BLaER1 (cell line): Measurements from ENCODE around the gene NCL.
"Not testable (repeated sequence)": the region's sequence is repeated elsewhere in the genome, so short reads cannot be mapped to it uniquely, and the experiment has no call there.

ENCODE experiments used
- H3K27ac ChIP-seq: shearing (Covaris generic); formaldehyde crosslinking; 2 replicates; pipeline ENCODE4 v1.8.1; 2022
- H3K27me3 ChIP-seq: shearing (Covaris generic); formaldehyde crosslinking; 2 replicates; pipeline ENCODE4 v1.8.1; 2022
- H3K36me3 ChIP-seq: shearing (Covaris generic); formaldehyde crosslinking; 2 replicates; pipeline ENCODE4 v1.8.1; 2022
- H3K4me1 ChIP-seq: shearing (Covaris generic); formaldehyde crosslinking; 2 replicates; pipeline ENCODE4 v1.8.1; 2022
- H3K4me2 ChIP-seq: shearing (Covaris generic); formaldehyde crosslinking; 2 replicates; pipeline ENCODE4 v1.8.1; 2022
- H3K4me3 ChIP-seq: shearing (Covaris generic); formaldehyde crosslinking; 2 replicates; pipeline ENCODE4 v1.8.1; 2022
- H3K9ac ChIP-seq: shearing (Covaris generic); formaldehyde crosslinking; 2 replicates; pipeline ENCODE4 v1.8.1; 2022
- H3K9me3 ChIP-seq: shearing (Covaris generic); formaldehyde crosslinking; 2 replicates; pipeline ENCODE4 v1.8.1; 2022
- H4K20me1 ChIP-seq: shearing (Covaris generic); formaldehyde crosslinking; 2 replicates; pipeline ENCODE4 v1.8.1; 2022
- Cebpa-rat ChIP-seq: shearing (Covaris generic); IDR thresholded peaks from 2 replicates; pipeline ENCODE4 v1.8.1; 2022

Gene NCL

DNA sequence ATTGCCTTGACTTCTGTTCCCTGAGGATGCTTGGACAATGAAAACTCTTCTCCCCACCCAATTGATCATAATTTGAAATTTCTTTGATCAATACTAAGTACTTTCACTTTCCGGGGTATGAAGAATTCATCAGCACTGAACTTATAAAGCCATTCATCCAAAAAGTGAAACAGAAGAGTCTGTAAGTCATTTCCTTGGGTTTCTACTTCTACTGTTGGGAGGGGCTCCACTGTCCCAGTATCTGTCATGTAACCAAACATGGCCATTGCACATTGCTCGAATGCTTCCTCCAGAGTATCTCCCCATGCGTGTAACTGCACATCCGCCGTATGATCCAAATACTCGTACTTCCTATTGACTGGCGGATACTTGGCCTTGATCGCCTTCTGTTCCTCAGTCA is 30.3 kb downstream of the NCL start:
- Histone ChIP-seq H3K36me3 (no peaks in the 10 kb centered on the region; the same call in 1 of the 2 replicates), H3K4me2 (no peak overlapping the region), H3K9ac (no peak overlapping the region), H3K27me3 (no peaks in the 10 kb centered on the region), H3K27ac (no peak overlapping the region), H3K4me1 (no peaks in the 10 kb centered on the region), H3K4me3 (no peak overlapping the region), H4K20me1 (no peaks in the 10 kb centered on the region), H3K9me3 (peaks cover 35% of the 10 kb centered on the region)
- no peak for TF ChIP-seq Cebpa-rat

DNA sequence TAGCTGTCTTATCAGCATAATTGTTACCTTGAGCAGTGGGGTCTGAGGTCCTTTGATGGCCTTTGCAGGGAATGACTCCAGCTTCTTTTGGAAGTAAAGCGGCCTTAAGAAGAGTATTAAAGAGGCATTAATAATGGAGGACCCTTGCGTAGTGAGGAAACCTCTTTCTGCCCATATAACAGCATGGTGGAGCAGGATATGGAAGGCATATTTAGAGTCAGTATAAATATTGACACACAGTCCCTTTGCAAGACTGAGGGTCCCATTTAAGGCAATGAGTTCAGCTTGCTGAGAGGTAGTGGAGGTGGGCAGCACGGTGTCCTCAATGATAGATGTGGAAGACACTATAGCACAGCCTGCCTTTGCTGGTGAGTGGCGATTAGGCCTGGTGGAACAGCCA is 32.7 kb downstream of the NCL start:
- H3K9me3 ChIP-seq, result peaks cover 39% of the 10 kb centered on the region
- no peaks in the 10 kb centered on the region for H3K27me3 ChIP-seq
- no peak overlapping the region for H3K9ac ChIP-seq
- TF ChIP-seq Cebpa-rat, result no peak
- no peaks in the 10 kb centered on the region for H3K4me1 ChIP-seq
- H3K4me3 ChIP-seq, result no peak overlapping the region
- H4K20me1 ChIP-seq, result no peaks in the 10 kb centered on the region
- H3K36me3 ChIP-seq, result no peaks in the 10 kb centered on the region; the same call in 1 of the 2 replicates
- no peak overlapping the region for H3K4me2 ChIP-seq
- H3K27ac ChIP-seq, result no peak overlapping the region

DNA sequence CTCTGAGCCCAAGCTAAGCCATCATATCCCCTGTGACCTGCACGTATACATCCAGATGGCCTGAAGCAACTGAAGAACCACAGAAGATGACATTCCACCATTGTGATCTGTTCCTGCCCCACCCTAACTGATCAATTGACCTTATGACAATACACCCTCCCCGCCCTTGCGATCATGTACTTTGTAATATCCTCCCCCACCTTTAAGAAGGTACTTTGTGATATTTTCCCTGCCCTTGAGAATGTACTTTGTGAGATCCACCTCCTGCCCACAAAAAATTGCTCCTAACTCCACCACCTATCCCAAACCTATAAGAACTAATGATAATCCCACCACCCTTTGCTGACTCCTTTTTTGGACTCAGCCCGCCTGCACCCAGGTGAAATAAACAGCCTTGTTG is 33.8 kb downstream of the NCL start:
- not testable (repeated sequence) for H3K27ac ChIP-seq, H4K20me1 ChIP-seq, H3K4me2 ChIP-seq, H3K4me3 ChIP-seq, H3K27me3 ChIP-seq, H3K4me1 ChIP-seq, H3K9ac ChIP-seq, H3K36me3 ChIP-seq
- H3K9me3 ChIP-seq, result peaks cover 50% of the 10 kb centered on the region

DNA sequence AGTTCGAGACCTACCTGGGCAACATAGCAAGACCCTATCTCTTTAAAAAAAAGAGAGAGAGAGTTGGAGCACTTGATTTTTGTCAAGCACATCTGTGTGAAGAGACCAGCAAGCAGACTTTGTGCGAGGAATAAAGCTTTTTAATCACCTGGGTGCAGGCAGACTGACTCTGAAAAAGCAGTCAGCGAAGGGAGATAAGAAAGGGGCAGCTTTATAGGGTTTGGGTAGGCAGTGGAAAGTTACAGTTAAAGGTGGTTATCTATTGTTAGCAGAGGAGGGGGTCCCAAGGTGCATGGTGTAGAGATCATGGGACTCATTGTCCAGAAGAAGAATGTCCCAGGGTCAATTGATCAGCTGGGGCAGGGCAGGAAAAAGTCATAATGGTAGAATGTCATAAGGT is 34.4 kb downstream of the NCL start:
- Histone ChIP-seq H3K4me1 (0 out of 2 replicates have a peak, but pooled peaks cover 4% of the 10 kb centered on the region), H3K4me3 (no peak overlapping the region), H3K27me3 (no peaks in the 10 kb centered on the region), H3K36me3 (no peaks in the 10 kb centered on the region; the same call in 1 of the 2 replicates), H3K9me3 (peaks cover 50% of the 10 kb centered on the region), H3K27ac (no peak overlapping the region), H3K4me2 (no peak overlapping the region), H3K9ac (no peak overlapping the region), H4K20me1 (no peaks in the 10 kb centered on the region)
- TF ChIP-seq Cebpa-rat, result no peak

DNA sequence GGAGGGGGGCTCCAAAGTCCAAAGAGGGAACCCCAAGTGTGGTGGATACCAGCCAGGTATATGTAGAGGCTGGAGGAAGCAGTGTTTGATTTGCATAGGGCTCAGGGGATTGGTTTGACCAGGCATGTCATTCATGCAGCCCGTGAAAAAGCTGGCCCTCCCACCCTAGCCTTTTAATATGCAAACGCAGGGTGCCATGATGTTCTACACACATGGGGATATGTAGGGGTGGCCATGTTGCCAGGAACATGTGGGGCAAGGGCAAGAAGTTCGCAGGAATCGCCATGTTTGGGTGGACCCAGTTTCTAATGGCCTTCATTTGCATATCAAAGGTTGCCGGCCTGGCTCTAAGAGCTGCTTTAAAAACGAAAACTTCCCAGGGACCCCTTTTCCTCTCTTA is 35.1 kb downstream of the NCL start:
- H3K36me3 ChIP-seq, result no peaks in the 10 kb centered on the region; the same call in 1 of the 2 replicates
- H4K20me1 ChIP-seq, result no peaks in the 10 kb centered on the region
- no peak for TF ChIP-seq Cebpa-rat
- no peak overlapping the region for H3K4me3 ChIP-seq
- H3K9ac ChIP-seq, result no peak overlapping the region
- H3K4me2 ChIP-seq, result no peak overlapping the region
- H3K27ac ChIP-seq, result no peak overlapping the region
- H3K4me1 ChIP-seq, result 0 out of 2 replicates have a peak, but pooled peaks cover 4% of the 10 kb centered on the region
- H3K9me3 ChIP-seq, result peaks cover 50% of the 10 kb centered on the region
- H3K27me3 ChIP-seq, result no peaks in the 10 kb centered on the region

DNA sequence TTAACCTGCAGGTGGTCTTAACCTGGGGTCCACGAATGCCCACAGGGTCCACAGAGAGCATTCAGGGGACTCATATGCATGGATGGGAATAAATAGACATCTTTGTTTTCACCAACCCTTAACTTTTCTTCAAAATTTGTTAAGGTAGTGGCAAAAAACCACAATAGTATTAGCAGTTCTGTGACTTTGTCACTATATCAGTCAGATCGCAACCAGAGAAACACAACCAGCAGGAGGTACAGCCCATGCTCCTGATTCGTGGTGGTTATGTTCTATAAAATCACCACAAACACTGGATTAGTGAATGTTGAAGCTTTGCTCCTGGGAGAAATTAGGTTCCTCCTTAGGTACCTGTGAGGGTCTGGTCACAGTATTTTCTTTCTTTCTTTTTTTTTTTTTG is 37.2 kb downstream of the NCL start:
- Histone ChIP-seq H3K27me3 (no peaks in the 10 kb centered on the region), H3K4me2 (no peak overlapping the region), H3K4me1 (0 out of 2 replicates have a peak, but pooled peaks cover 4% of the 10 kb centered on the region), H3K4me3 (no peak overlapping the region), H3K27ac (no peak overlapping the region), H3K36me3 (no peaks in the 10 kb centered on the region; the same call in 1 of the 2 replicates), H4K20me1 (no peaks in the 10 kb centered on the region), H3K9me3 (peaks cover 44% of the 10 kb centered on the region), H3K9ac (no peak overlapping the region)
- no peak for TF ChIP-seq Cebpa-rat

DNA sequence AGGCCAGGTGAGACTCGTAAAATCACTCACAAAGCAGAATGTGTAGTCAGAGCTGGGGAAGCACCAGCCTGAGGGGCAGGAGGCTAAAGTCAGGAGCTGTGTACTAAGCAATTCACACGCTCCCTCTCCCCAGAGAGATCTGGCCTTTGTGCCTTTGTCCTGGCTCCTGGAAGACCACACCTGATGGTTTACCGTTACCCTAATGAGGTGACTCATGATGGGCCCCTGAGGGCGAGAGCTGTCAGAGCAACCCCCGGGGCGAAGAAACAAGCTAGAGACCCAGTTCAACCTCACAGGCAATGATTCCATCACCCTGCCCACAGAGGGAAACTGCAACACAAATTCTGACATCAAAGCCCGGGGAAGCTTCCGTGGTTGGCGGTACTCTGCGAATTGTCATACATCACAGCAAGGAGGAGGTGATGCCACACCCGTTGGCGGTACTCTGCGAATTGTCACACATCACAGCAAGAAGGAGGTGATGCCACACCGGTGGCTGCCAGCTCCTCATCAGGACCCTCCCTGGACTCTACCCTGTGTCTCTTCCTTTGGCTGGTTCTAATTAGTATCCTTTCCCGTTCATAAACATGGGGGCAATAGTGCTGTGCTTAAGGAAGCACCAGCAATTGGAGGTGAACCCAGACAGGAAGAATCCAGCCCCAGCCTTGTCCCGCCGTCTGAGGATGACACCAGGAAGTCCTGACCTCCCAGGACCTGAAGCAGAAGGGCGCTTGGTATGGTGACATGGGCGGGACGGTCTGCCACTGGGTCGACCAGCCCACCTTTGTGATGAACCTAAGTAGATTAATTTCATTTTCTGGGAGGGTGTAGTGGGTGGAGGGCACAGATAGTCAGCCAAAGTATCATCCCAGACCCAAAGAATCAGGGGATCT is 38.2 kb downstream of the NCL start:
- Histone ChIP-seq H3K4me3 (no peak overlapping the region), H3K4me1 (0 out of 2 replicates have a peak, but pooled peaks cover 4% of the 10 kb centered on the region), H3K27ac (no peak overlapping the region), H4K20me1 (no peaks in the 10 kb centered on the region), H3K9ac (no peak overlapping the region), H3K36me3 (no peaks in the 10 kb centered on the region), H3K9me3 (peaks cover 34% of the 10 kb centered on the region), H3K4me2 (no peak overlapping the region), H3K27me3 (no peaks in the 10 kb centered on the region)
- TF ChIP-seq Cebpa-rat, result no peak

DNA sequence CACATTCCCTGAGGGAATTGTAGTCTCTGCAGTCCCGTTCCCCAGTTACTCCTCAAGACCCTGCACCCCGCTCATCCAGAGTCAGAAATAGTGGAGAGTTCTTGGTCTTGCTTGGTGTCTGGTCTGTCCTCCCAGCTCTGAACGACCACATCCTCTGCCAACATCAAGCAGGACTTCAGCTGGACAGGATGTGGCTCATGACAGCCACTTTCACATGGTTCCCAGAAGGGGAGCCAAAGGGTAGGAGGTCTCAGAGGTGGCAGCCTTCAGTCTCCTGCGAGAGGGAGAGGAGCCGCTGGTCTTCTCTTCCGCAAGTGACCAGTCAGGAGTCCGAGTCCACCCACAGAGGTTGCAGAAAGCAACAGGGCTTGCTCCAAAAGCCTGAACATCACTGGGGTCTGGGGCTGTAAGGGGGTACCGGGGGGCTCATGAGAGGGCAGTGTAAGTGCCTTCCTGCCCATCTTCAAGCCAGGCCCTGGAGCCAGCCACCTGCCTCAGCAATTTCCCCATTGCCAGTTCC is 38.9 kb downstream of the NCL start:
- no peak for TF ChIP-seq Cebpa-rat

DNA sequence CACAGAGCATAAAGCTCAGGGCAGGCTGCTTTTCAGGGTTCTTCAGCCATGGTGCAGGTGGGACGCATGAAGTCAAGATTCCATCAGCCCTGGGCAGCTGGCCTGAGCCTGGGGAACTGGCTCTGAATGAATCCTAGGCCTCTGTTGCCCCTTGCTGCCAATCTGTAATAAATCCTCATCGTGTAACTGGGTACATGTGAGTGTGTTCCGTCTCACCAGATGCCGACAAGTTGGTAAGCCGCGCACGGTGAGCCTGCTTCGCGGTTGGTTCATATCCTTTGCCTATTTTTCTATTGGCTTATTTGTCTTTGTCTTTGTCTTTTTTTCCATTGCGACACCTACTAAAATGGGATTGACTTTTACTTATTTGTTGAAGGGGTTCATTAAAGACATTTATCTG is 41.1 kb downstream of the NCL start:
- Histone ChIP-seq H3K4me2 (no peak overlapping the region), H3K9ac (no peak overlapping the region), H3K36me3 (no peaks in the 10 kb centered on the region), H3K27ac (no peak overlapping the region), H3K4me3 (no peak overlapping the region), H4K20me1 (no peaks in the 10 kb centered on the region), H3K9me3 (peaks cover 13% of the 10 kb centered on the region; the same call in 1 of the 2 replicates), H3K4me1 (0 out of 2 replicates have a peak, but pooled peaks cover 4% of the 10 kb centered on the region), H3K27me3 (no peaks in the 10 kb centered on the region)
- TF ChIP-seq Cebpa-rat, result no peak

More for the DNA sequence above, 38.9 kb downstream of the NCL start:
- H3K27me3 ChIP-seq, result no peaks in the 10 kb centered on the region
- no peak overlapping the region for H3K4me3 ChIP-seq
- H3K9me3 ChIP-seq, result peaks cover 27% of the 10 kb centered on the region
- no peak overlapping the region for H3K4me2 ChIP-seq
- no peak overlapping the region for H3K27ac ChIP-seq
- H3K36me3 ChIP-seq, result no peaks in the 10 kb centered on the region
- no peaks in the 10 kb centered on the region for H4K20me1 ChIP-seq
- H3K9ac ChIP-seq, result no peak overlapping the region
- 0 out of 2 replicates have a peak, but pooled peaks cover 4% of the 10 kb centered on the region for H3K4me1 ChIP-seq

DNA sequence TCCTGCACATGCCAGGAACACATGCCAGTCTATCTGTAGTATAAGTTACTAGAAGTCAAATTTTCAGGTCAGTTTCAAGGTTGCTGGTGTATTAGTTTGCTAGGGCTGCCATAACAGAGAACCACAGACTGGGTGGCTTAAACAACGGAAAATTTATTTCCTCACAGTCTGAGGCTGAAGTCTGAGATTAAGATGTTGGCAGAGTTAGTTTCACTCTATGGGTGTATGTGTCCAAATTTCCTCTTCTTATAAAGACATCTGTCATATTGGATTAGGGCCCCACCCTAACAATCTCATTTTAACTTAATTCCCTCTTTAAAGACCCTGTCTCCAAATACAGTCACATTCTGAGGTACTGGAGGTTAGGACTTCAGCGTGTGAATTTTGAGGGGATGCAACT is 42.2 kb downstream of the NCL start:
- 0 out of 2 replicates have a peak, but pooled peaks cover 4% of the 10 kb centered on the region for H3K4me1 ChIP-seq
- H3K36me3 ChIP-seq, result no peaks in the 10 kb centered on the region
- no peak overlapping the region for H3K9ac ChIP-seq
- no peak overlapping the region for H3K27ac ChIP-seq
- H4K20me1 ChIP-seq, result no peaks in the 10 kb centered on the region
- no peak for TF ChIP-seq Cebpa-rat
- H3K4me3 ChIP-seq, result no peak overlapping the region
- H3K27me3 ChIP-seq, result no peaks in the 10 kb centered on the region
- H3K4me2 ChIP-seq, result no peak overlapping the region
- H3K9me3 ChIP-seq, result peaks cover 13% of the 10 kb centered on the region; the same call in 1 of the 2 replicates
